IMR-90 (cell line): Measurements from ENCODE around the gene C1QTNF3. TPM values are rescaled to one million over a fixed set of nuclear protein-coding genes. Genes with fewer than 3 reads are reported as not detected.

Experiments
- ATAC-seq: fragments of 200-7000 bp; cut with Tn5 transposase; 2 replicates; pipeline ENCODE4 v1.9.1; 2020; ENCODE audit warnings: low read depth, mild to moderate bottlenecking, moderate library complexity
- BruUV-seq: library from RNA; stranded (reverse); fragments of 400-500 nt; replicated peaks from 2 replicates; lab custom pipeline; 2021; lab: Mats Ljungman, UMichigan
- CTCF ChIA-PET: fragments of 300-600 bp; formaldehyde crosslinking; extraction: SDS; loops from one replicate; lab custom pipeline; 2021; ENCODE audit warnings: antibody characterized with exemption; lab: Yijun Ruan, JAX
- POLR2A ChIA-PET: fragments of 300-600 bp; sonication (Branson Sonifier 250); formaldehyde crosslinking; loops from one replicate; lab custom pipeline; 2022; ENCODE audit warnings: antibody characterized with exemption; ENCODE audit not compliant: unreplicated experiment; lab: Charles Lee
- DNase-seq: peaks from one replicate; pipeline ENCODE4 v3.0.0; 2013
- H2AFZ ChIP-seq: replicated peaks from 2 replicates; pipeline ENCODE3; 2013; ENCODE audit warnings: low read length, mild to moderate bottlenecking; ENCODE audit not compliant: poor library complexity
- H2AK5ac ChIP-seq: 2 replicates; pipeline ENCODE4 v1.6.1; 2013; ENCODE audit warnings: low read depth, low read length, inconsistent platforms
- H2AK9ac ChIP-seq: replicated peaks from 2 replicates; pipeline ENCODE3; 2013; ENCODE audit warnings: mild to moderate bottlenecking, low read depth, low read length, moderate library complexity; ENCODE audit not compliant: poor library complexity
- H2BK120ac ChIP-seq: 2 replicates; pipeline ENCODE4 v1.6.1; 2013; ENCODE audit warnings: low read depth, low read length, inconsistent platforms
- H2BK15ac ChIP-seq: 3 replicates; pipeline ENCODE4 v1.6.1; 2013; ENCODE audit warnings: low read depth, low read length, inconsistent platforms
- H2BK20ac ChIP-seq: 2 replicates; pipeline ENCODE4 v1.6.1; 2013; ENCODE audit warnings: low read depth, mild to moderate bottlenecking, inconsistent platforms, low read length, moderate library complexity
- H2BK5ac ChIP-seq: 2 replicates; pipeline ENCODE4 v1.6.1; 2013; ENCODE audit warnings: mild to moderate bottlenecking, low read depth, low read length, inconsistent platforms; ENCODE audit not compliant: poor library complexity, severe bottlenecking
- H3K14ac ChIP-seq: replicated peaks from 2 replicates; pipeline ENCODE4 v1.6.1; 2013; ENCODE audit warnings: low read depth, low read length, inconsistent platforms
- H3K18ac ChIP-seq: 2 replicates; pipeline ENCODE4 v1.6.1; 2013; ENCODE audit warnings: low read depth, low read length, control low read depth
- H3K23ac ChIP-seq: 2 replicates; pipeline ENCODE4 v1.6.1; 2013; ENCODE audit warnings: low read depth, low read length, inconsistent platforms
- H3K27ac ChIP-seq: 2 replicates; pipeline ENCODE4 v1.5.1; 2013; ENCODE audit warnings: mild to moderate bottlenecking, control low read depth, low read length; ENCODE audit not compliant: insufficient read depth
- H3K27me3 ChIP-seq: 2 replicates; pipeline ENCODE4 v1.6.1; 2013; ENCODE audit warnings: low read length; ENCODE audit not compliant: control insufficient read depth, insufficient read depth
- H3K36me3 ChIP-seq: 2 replicates; pipeline ENCODE4 v1.6.1; 2013; ENCODE audit warnings: low read length, mixed read lengths; ENCODE audit not compliant: control insufficient read depth, insufficient read depth
- H3K4ac ChIP-seq: 2 replicates; pipeline ENCODE4 v1.6.1; 2013; ENCODE audit warnings: low read depth, low read length, inconsistent platforms
- H3K4me1 ChIP-seq: 2 replicates; pipeline ENCODE4 v1.6.1; 2013; ENCODE audit warnings: low read length, mixed read lengths; ENCODE audit not compliant: control insufficient read depth, insufficient read depth
- H3K4me2 ChIP-seq: 2 replicates; pipeline ENCODE4 v1.6.1; 2013; ENCODE audit warnings: low read depth, mild to moderate bottlenecking, control low read depth, low read length, moderate library complexity
- H3K4me3 ChIP-seq: 2 replicates; pipeline ENCODE4 v1.5.1; 2013; ENCODE audit warnings: low read depth, mild to moderate bottlenecking, control low read depth, low read length, moderate library complexity; ENCODE audit not compliant: insufficient read depth
- H3K56ac ChIP-seq: 2 replicates; pipeline ENCODE4 v1.6.1; 2013; ENCODE audit warnings: low read length, inconsistent platforms; ENCODE audit not compliant: insufficient read depth; ENCODE audit errors: extremely low read depth
- H3K79me1 ChIP-seq, 2 experiments: 2 replicates each; pipeline ENCODE4 v1.6.1; 2013; ENCODE audit warnings: low read length in 2 of 2, inconsistent platforms in 1 of 2, low read depth in 1 of 2
- H3K9ac ChIP-seq: 2 replicates; pipeline ENCODE4 v1.6.1; 2013; ENCODE audit warnings: low read depth, low read length, control low read depth
- H3K9me1 ChIP-seq: 2 replicates; pipeline ENCODE4 v1.6.1; 2013; ENCODE audit warnings: low read length, inconsistent platforms; ENCODE audit not compliant: insufficient read depth
- H3K9me3 ChIP-seq: 2 replicates; pipeline ENCODE4 v1.6.1; 2013; ENCODE audit warnings: low read length; ENCODE audit not compliant: control insufficient read depth, insufficient read depth
- H4K20me1 ChIP-seq: 2 replicates; pipeline ENCODE4 v1.6.1; 2013; ENCODE audit warnings: low read length, inconsistent platforms; ENCODE audit not compliant: insufficient read depth
- H4K5ac ChIP-seq: 2 replicates; pipeline ENCODE4 v1.6.1; 2013; ENCODE audit warnings: mild to moderate bottlenecking, low read depth, low read length, control low read depth
- H4K8ac ChIP-seq, 2 experiments: 2 replicates each; pipeline ENCODE4 v1.6.1; 2013; ENCODE audit warnings: low read depth in 2 of 2, low read length in 2 of 2, control low read depth in 1 of 2, inconsistent platforms in 1 of 2
- H4K91ac ChIP-seq: 2 replicates; pipeline ENCODE4 v1.6.1; 2013; ENCODE audit warnings: low read depth, low read length, inconsistent platforms; ENCODE audit not compliant: insufficient read depth
- MAFK ChIP-seq: IDR thresholded peaks from 2 replicates; pipeline ENCODE4 v1.6.1; 2012; ENCODE audit warnings: low read depth, low read length, improper control_type of control experiment
- MXI1 ChIP-seq: IDR thresholded peaks from 2 replicates; pipeline ENCODE4 v1.6.1; 2012; ENCODE audit warnings: low read depth, mild to moderate bottlenecking, low read length, moderate library complexity, borderline replicate concordance
- whole genome bisulfite sequencing, 2 experiments: methylation state at CpG; one replicate each; pipeline versions ENCODE4 v1.1.5 to v1.1.7; 2013; ENCODE audit warnings: missing lambda C conversion rate in 2 of 2; ENCODE audit not compliant: insufficient read length in 1 of 2; ENCODE audit errors: extremely low coverage in 2 of 2; 5-methylcytosine and 5-hydroxymethylcytosine counted together
- dilution Hi-C: fragments of 300-500 bp; cut with HindIII; formaldehyde crosslinking; loops from one replicate; pipeline ENCODE4 v1.14.3; 2018; ENCODE audit warnings: low sequenced_read_pairs; ENCODE audit not compliant: unreplicated experiment
- in situ Hi-C: fragments of 300-500 bp; cut with MboI; formaldehyde crosslinking; loops from 3 replicates; pipeline ENCODE4 v1.14.3; 2019; ENCODE audit warnings: low sequenced_read_pairs, inconsistent platforms, mixed read lengths
- intact Hi-C: fragments of 100-400 bp; cut with micrococcal nuclease; formaldehyde crosslinking; loops from 2 replicates; pipeline ENCODE4 v1.10.0; 2022
- polyA plus RNA-seq, 3 experiments: library from polyadenylated mRNA; depleted of rRNA; stranded (reverse); fragments of >200 nt; gene quantifications; 2 replicates each; pipeline ENCODE4 v1.2.3, GENCODE V29; 2012; ENCODE audit warnings: low replicate concordance in 1 of 3
- total RNA-seq: library from RNA; depleted of rRNA; stranded (reverse); fragments of >200 nt; gene quantifications from 2 replicates; pipeline ENCODE4 v1.2.3, GENCODE V29; 2012

The C1QTNF3 gene
- total and polyA plus RNA-seq, 2 of the 4 experiments (the other 2 are of a cell fraction) = 1.0 to 1.4 TPM

DNA sequence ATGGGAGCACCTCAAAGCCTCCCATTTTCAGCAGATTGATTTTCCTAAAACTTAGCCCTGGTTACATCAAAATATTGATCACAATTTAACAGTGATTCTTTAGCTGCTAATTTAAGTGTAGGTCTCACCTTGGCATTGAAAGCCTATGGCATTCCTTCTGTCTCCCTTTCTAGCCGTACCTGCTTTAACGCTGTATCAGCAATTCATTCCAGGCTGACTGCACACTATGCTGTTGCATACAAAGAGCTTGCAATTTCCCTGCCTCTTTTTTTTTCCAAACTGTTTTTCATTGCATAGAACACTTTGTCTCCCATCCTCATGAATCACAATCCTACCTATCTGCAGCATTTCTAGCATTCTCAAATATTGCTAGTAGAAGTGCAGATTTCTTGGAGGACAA is 26.3 kb downstream of the C1QTNF3 start:
- no peak overlapping the region for H4K91ac ChIP-seq
- no peaks in the 10 kb centered on the region for H4K20me1 ChIP-seq
- H3K18ac ChIP-seq = no peak overlapping the region
- no peaks in the 10 kb centered on the region for H3K79me1 ChIP-seq
- ChIA-PET CTCF (interaction anchor here (0.6 kb wide), 1 partner anchor 11 kb away, joined by 3 read pairs; no protein-coding TSS in a partner anchor), POLR2A (no interaction called here)
- no peak overlapping the region for H2BK15ac ChIP-seq
- H2BK20ac ChIP-seq = no peak overlapping the region
- H3K4me1 ChIP-seq = peaks cover 2% of the 10 kb centered on the region; the same call in 1 of the 2 replicates
- peak; percentile 91 for TF ChIP-seq MAFK
- TF ChIP-seq MXI1 = no peak
- no peak overlapping the region for H4K8ac ChIP-seq
- no peak overlapping the region for H2AFZ ChIP-seq
- intact Hi-C loops (no loop called here), in situ Hi-C loops (no loop called here), dilution Hi-C loops (no loop called here)
- no peak overlapping the region for H2BK120ac ChIP-seq
- H3K4ac ChIP-seq = no peak overlapping the region
- DNase-seq = no peak
- H2BK5ac ChIP-seq = no peak overlapping the region
- no peak overlapping the region for H3K4me3 ChIP-seq
- ATAC-seq = no peak
- H3K56ac ChIP-seq = no peak overlapping the region
- H3K14ac ChIP-seq = no peak overlapping the region
- no peak overlapping the region for H3K27ac ChIP-seq
- no peaks in the 10 kb centered on the region for H3K27me3 ChIP-seq
- 83% methylated on average over 2 of the region's 2 CpGs; no CpG with 5 or more reads in 1 of the 2 experiments for WGBS, 2 experiments
- no peak overlapping the region for H3K23ac ChIP-seq
- H4K5ac ChIP-seq = no peak overlapping the region
- H3K9ac ChIP-seq = no peak overlapping the region
- H3K9me1 ChIP-seq = no peaks in the 10 kb centered on the region
- no peaks in the 10 kb centered on the region for H3K9me3 ChIP-seq
- H3K4me2 ChIP-seq = no peak overlapping the region
- H2AK5ac ChIP-seq = no peak overlapping the region
- no peak overlapping the region for H2AK9ac ChIP-seq
- BruUV-seq = no TSS peak
- no peaks in the 10 kb centered on the region for H3K36me3 ChIP-seq
